Upper lobe of left lung (tissue), 6 donors: ENCODE measurements around the gene SPATA18. TPM values are rescaled to one million over a fixed set of nuclear protein-coding genes. Genes with fewer than 3 reads are reported as not detected.

ENCODE experiments used
- ATAC-seq, 2 donors: fragments of 200-7000 bp; cut with Tn5 transposase; one replicate each; pipeline ENCODE4 v1.9.1; 2022; ENCODE audit warnings: mild to moderate bottlenecking in 2 of 2, moderate library complexity in 2 of 2; ENCODE audit not compliant: low FRiP score in 2 of 2
- DNase-seq, 2 donors: peaks; one replicate each; pipeline ENCODE4 v3.0.0-alpha.2; 2019 to 2020
- H3K27ac ChIP-seq, 4 donors: fragments of 200-600 bp; sonication (generic); one replicate each; pipeline ENCODE4 v1.5.1; 2016 to 2019
- H3K27me3 ChIP-seq, 4 donors: fragments of 200-600 bp; sonication (generic); one replicate each; pipeline ENCODE4 v1.5.1; 2017 to 2019
- H3K36me3 ChIP-seq, 4 donors: fragments of 200-600 bp; sonication (generic); one replicate each; pipeline ENCODE4 v1.5.1; 2016 to 2019
- H3K4me1 ChIP-seq, 4 donors: fragments of 200-600 bp; sonication (generic); one replicate each; pipeline ENCODE4 v1.5.1; 2018 to 2019
- H3K4me3 ChIP-seq, 4 donors: fragments of 200-600 bp; sonication (generic); one replicate each; pipeline ENCODE4 v1.5.1; 2017 to 2019; ENCODE audit warnings: mild to moderate bottlenecking in 2 of 4, moderate library complexity in 1 of 4
- H3K9me3 ChIP-seq, 4 donors: fragments of 200-600 bp; sonication (generic); one replicate each; pipeline ENCODE4 v1.5.1; 2018 to 2019
- EP300 ChIP-seq, 4 donors: sonication (generic); formaldehyde crosslinking; IDR thresholded peaks; one replicate each; pipeline ENCODE4 v1.5.1; 2017; ENCODE audit warnings: antibody characterized with exemption in 4 of 4, control low read depth in 2 of 4
- POLR2A ChIP-seq, 4 donors: fragments of 450-650 bp; IDR thresholded peaks; one replicate each; pipeline ENCODE4 v1.5.1; 2016 to 2017; ENCODE audit warnings: antibody characterized with exemption in 4 of 4, mild to moderate bottlenecking in 2 of 4
- POLR2AphosphoS5 ChIP-seq, 2 donors: sonication (generic); formaldehyde crosslinking; IDR thresholded peaks; one replicate each; pipeline ENCODE4 v1.5.1; 2017; ENCODE audit warnings: antibody characterized with exemption in 2 of 2
- WGBS, 2 donors: methylation state at CpG; one replicate each; pipeline ENCODE4 v1.1.5; 2017 to 2018; 5-methylcytosine and 5-hydroxymethylcytosine counted together
- total RNA-seq, 6 donors: library from RNA; depleted of rRNA in 4 of 6; stranded (reverse); fragments of >200 nt in 4 of 6; gene quantifications; one replicate each; pipeline versions ENCODE4 v1.1.0 to v1.2.1, GENCODE V29; 2016 to 2021
- TF ChIP-seq, protein P1 (sequence below), 6 experiments: fragments of 450-650 bp in 4 of 6; fragments of 200-600 bp in 2 of 6; sonication (generic) in 2 of 6; IDR thresholded peaks; one replicate each; pipeline ENCODE4 v1.5.1; 2016 to 2019; ENCODE audit warnings: antibody characterized with exemption in 6 of 6
- donor health status: DM: no; HTN: no; CAD: no; lungs with moderate emphysema.
- donor health status: DM: no; HTN: yes; CAD: no; lungs with severe emphysema.

Gene SPATA18
- total RNA-seq, 6 donors from 2014 or later, result 8.1 to 55.2 (median 15.1) TPM

DNA sequence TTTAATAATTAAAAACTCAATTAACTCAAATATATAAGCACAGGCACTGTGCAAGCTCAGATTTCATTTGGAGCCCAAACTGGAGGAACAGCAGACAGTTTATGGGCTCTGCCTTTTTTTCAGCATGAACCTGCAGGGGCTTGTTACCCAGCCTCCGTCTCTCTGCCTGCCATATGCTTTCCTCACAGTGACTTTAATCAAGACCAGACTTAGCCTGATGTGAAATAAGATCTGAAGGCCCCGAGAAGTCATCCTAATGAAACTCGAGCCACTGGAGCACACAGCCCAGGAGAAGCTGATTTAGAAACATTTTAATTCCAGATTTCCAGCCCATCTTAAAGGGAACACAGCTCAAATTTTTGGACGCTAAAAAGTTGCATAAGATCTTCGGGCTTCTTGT is 55.6 kb downstream of the SPATA18 start:
- ATAC-seq, result peak in 1 of 2 donors; percentile 26
- H3K4me3 ChIP-seq, result no peak overlapping the region
- H3K9me3 ChIP-seq, result no peaks in the 10 kb centered on the region
- no peaks in the 10 kb centered on the region for H3K27me3 ChIP-seq
- DNase-seq, result no peak
- no peak overlapping the region for H3K27ac ChIP-seq
- 69 to 75% methylated on average over 5 of the region's 5 CpGs for WGBS, 2 donors
- no peaks in the 10 kb centered on the region for H3K36me3 ChIP-seq
- no peaks in the 10 kb centered on the region for H3K4me1 ChIP-seq
- no peak for TF ChIP-seq POLR2AphosphoS5 (IDR thresholded peaks at IDR 0.05)
- TF ChIP-seq EP300 (IDR thresholded peaks at IDR 0.05), result no peak
- no peak for TF ChIP-seq POLR2A (IDR thresholded peaks at IDR 0.05)
- TF ChIP-seq, protein P1, sequence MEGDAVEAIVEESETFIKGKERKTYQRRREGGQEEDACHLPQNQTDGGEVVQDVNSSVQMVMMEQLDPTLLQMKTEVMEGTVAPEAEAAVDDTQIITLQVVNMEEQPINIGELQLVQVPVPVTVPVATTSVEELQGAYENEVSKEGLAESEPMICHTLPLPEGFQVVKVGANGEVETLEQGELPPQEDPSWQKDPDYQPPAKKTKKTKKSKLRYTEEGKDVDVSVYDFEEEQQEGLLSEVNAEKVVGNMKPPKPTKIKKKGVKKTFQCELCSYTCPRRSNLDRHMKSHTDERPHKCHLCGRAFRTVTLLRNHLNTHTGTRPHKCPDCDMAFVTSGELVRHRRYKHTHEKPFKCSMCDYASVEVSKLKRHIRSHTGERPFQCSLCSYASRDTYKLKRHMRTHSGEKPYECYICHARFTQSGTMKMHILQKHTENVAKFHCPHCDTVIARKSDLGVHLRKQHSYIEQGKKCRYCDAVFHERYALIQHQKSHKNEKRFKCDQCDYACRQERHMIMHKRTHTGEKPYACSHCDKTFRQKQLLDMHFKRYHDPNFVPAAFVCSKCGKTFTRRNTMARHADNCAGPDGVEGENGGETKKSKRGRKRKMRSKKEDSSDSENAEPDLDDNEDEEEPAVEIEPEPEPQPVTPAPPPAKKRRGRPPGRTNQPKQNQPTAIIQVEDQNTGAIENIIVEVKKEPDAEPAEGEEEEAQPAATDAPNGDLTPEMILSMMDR (IDR thresholded peaks at IDR 0.05), result no peak

DNA sequence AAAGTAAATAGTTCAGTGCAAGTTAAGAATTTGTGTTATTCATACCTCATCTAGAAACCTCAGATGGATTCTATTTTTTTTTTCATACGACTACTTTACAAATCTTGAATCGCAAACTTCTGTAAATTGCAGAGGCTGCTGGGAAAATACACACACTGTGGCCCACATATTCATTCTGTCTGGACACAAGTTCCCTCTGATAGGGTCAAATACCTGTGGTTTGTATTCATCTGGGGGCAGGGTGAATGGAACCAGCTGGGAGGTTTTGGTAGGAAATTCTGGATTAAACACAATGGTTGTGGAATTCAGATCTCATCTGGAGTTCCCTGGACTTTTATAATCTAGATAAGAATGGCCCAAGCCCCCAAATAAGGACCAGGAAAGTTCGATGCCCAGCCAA is 56.2 kb downstream of the SPATA18 start:
- no peaks in the 10 kb centered on the region for H3K4me1 ChIP-seq

DNA sequence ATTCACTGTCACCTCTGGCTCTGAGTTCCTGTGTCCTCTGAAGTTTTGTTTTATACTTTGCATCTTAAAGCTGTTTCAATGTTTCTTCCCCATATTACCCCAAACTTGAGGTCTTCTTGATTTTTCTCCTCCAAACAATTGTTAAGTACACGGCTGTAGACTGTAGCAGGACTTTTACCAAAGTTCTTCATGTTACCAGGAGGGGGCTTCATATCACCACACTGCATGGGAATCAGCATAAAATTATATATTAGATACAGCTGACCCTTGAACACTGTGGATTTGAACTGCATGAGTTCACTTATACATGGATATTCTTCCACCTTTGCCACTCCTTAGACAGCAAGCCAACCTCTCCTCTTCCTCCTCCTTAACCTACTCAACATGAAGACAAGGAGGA is 56.6 kb downstream of the SPATA18 start:
- no peak for DNase-seq
- Histone ChIP-seq H3K36me3 (no peaks in the 10 kb centered on the region), H3K9me3 (no peaks in the 10 kb centered on the region), H3K27me3 (no peaks in the 10 kb centered on the region), H3K27ac (no peak overlapping the region), H3K4me3 (no peak overlapping the region), H3K4me1 (no peaks in the 10 kb centered on the region)
- 79 to 82% methylated on average over 1 of the region's 1 CpG for WGBS, 2 donors
- TF ChIP-seq, protein P1 (IDR thresholded peaks at IDR 0.05), result no peak
- TF ChIP-seq EP300 (IDR thresholded peaks at IDR 0.05) (no peak), POLR2AphosphoS5 (IDR thresholded peaks at IDR 0.05) (no peak), POLR2A (IDR thresholded peaks at IDR 0.05) (no peak)
- no peak for ATAC-seq

More for the DNA sequence above, 56.2 kb downstream of the SPATA18 start:
- DNase-seq (no peak), ATAC-seq (no peak)
- no peak for TF ChIP-seq POLR2AphosphoS5 (IDR thresholded peaks at IDR 0.05)
- TF ChIP-seq POLR2A (IDR thresholded peaks at IDR 0.05), result no peak
- Histone ChIP-seq H3K4me3 (no peak overlapping the region), H3K36me3 (no peaks in the 10 kb centered on the region), H3K27ac (no peak overlapping the region), H3K27me3 (no peaks in the 10 kb centered on the region), H3K9me3 (no peaks in the 10 kb centered on the region)
- 81% methylated on average over 3 of the region's 3 CpGs for WGBS, 2 donors

DNA sequence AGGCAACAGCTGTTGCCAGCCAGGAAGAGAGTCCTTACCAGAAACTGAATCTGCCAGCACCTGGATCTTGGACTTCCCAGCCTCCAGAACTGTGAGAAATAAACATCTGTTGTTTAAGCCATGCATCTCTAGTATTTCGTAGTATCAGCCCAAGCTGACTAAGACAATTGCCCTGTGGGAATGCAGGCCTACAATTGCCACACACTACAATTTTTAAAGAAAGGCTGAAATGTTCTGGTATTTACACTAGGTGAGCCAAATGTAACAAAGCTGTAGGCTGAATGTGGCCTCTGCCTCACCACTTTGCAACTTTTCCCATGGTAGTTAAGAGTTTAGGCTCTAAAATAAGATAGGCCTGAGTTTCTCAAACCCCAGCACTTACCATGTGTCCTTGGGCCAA is 59.1 kb downstream of the SPATA18 start:
- TF ChIP-seq, protein P1 (IDR thresholded peaks at IDR 0.05), result no peak
- no peak for TF ChIP-seq POLR2AphosphoS5 (IDR thresholded peaks at IDR 0.05)
- no peak for TF ChIP-seq POLR2A (IDR thresholded peaks at IDR 0.05)
- no peak for TF ChIP-seq EP300 (IDR thresholded peaks at IDR 0.05)
- H3K36me3 ChIP-seq, result no peaks in the 10 kb centered on the region
- 96 to 100% methylated on average over 1 of the region's 1 CpG for WGBS, 2 donors

DNA sequence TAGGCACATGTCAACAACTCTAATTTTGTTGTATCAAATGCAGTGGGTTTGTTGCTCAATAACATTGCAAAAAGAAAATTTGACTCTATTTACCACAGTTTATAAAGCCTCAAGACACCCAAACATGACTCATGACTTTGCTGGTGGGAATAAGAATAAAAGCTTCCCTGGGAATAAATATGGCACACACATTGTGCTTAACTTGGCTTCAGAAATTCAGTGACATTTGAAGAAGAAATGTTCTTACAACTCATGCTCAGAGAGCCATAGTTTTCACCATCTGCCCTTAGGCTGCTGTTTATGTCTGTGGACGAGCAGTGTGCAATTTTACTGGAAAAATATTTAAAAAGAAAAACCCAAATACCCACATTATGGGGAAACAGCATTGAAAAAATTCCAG is 60.9 kb downstream of the SPATA18 start:
- no peak for ATAC-seq

More for the DNA sequence above, 59.1 kb downstream of the SPATA18 start:
- H3K4me1 ChIP-seq, result no peaks in the 10 kb centered on the region
- no peak overlapping the region for H3K4me3 ChIP-seq
- ATAC-seq, result no peak
- H3K27ac ChIP-seq, result no peak overlapping the region
- DNase-seq, result no peak
- H3K9me3 ChIP-seq, result no peaks in the 10 kb centered on the region
- no peaks in the 10 kb centered on the region for H3K27me3 ChIP-seq

More for the DNA sequence above, 60.9 kb downstream of the SPATA18 start:
- DNase-seq, result no peak
- Histone ChIP-seq H3K9me3 (no peaks in the 10 kb centered on the region), H3K4me1 (no peaks in the 10 kb centered on the region), H3K27ac (no peak overlapping the region), H3K27me3 (no peaks in the 10 kb centered on the region), H3K4me3 (no peak overlapping the region), H3K36me3 (no peaks in the 10 kb centered on the region)
- 75 to 86% methylated on average over 1 of the region's 1 CpG for WGBS, 2 donors
- TF ChIP-seq, protein P1 (IDR thresholded peaks at IDR 0.05), result no peak
- no peak for TF ChIP-seq EP300 (IDR thresholded peaks at IDR 0.05)
- TF ChIP-seq POLR2AphosphoS5 (IDR thresholded peaks at IDR 0.05), result no peak
- no peak for TF ChIP-seq POLR2A (IDR thresholded peaks at IDR 0.05)
